WERI-Rb-1 (cell line): ENCODE data around the gene TRIP10.

ENCODE experiments used
- DNase-seq: peaks from one replicate; pipeline ENCODE4 v3.0.0-alpha.2; 2020
- H3K27ac ChIP-seq: fragments of 250-450 bp; sonication (Bioruptor Pico); 2 replicates; pipeline ENCODE4 v1.5.1; 2020; ENCODE audit warnings: mild to moderate bottlenecking, moderate library complexity
- H3K27me3 ChIP-seq: fragments of 250-450 bp; sonication (Bioruptor Pico); 2 replicates; pipeline ENCODE4 v1.5.1; 2021; ENCODE audit warnings: mild to moderate bottlenecking, low read depth, moderate library complexity; ENCODE audit not compliant: insufficient read depth, severe bottlenecking
- H3K36me3 ChIP-seq: fragments of 250-450 bp; sonication (Bioruptor Pico); 2 replicates; pipeline ENCODE4 v1.5.1; 2020; ENCODE audit warnings: mild to moderate bottlenecking, moderate library complexity
- H3K4me3 ChIP-seq: 2 replicates; pipeline ENCODE4 v1.5.1; 2011; ENCODE audit warnings: low read depth, mild to moderate bottlenecking, control low read depth, low read length
- H3K9me3 ChIP-seq: fragments of 250-450 bp; sonication (Bioruptor Pico); 2 replicates; pipeline ENCODE4 v1.5.1; 2021; ENCODE audit warnings: mild to moderate bottlenecking, moderate library complexity; ENCODE audit not compliant: severe bottlenecking
- CTCF ChIP-seq: IDR thresholded peaks from 2 replicates; pipeline ENCODE4 v1.5.1; 2011; ENCODE audit warnings: low read depth, mild to moderate bottlenecking, control low read depth, inconsistent platforms, low read length

The TRIP10 gene

GRCh38 chr19:6765738-6766356 lies 26.4 kb downstream of the TRIP10 start:
- Histone ChIP-seq H3K4me3 (no peak overlapping the region), H3K27me3 (peaks cover 14% of the 10 kb centered on the region), H3K9me3 (peaks cover 3% of the 10 kb centered on the region), H3K36me3 (no peaks in the 10 kb centered on the region), H3K27ac (no peak overlapping the region)
- DNase-seq = no peak
- TF ChIP-seq CTCF = no peak

- Histone ChIP-seq H3K4me3 (peak overlapping the region; percentile 36), H3K9me3 (no peaks in the 10 kb centered on the region), H3K27ac (no peak overlapping the region), H3K27me3 (peaks cover 14% of the 10 kb centered on the region), H3K36me3 (no peaks in the 10 kb centered on the region)
- DNase-seq = no peak
- no peak for TF ChIP-seq CTCF
These were observed 27.0 kb downstream of the TRIP10 start for GRCh38 chr19:6766357-6767080.

GRCh38 chr19:6767081-6767356 lies 27.5 kb downstream of the TRIP10 start:
- H3K27me3 ChIP-seq = peaks cover 14% of the 10 kb centered on the region
- H3K4me3 ChIP-seq = peak overlapping the region; percentile 36
- no peak overlapping the region for H3K27ac ChIP-seq
- no peak for DNase-seq
- H3K9me3 ChIP-seq = no peaks in the 10 kb centered on the region
- H3K36me3 ChIP-seq = no peaks in the 10 kb centered on the region
- no peak for TF ChIP-seq CTCF

GRCh38 chr19:6767357-6768235 lies 28.1 kb downstream of the TRIP10 start, which contains the start of gene SH2D3A:
TSS of gene SH2D3A (minus strand) at chr19:6767435. CDS start at chr19:6763748, 3,687 bp downstream.
- DNase-seq = peak; percentile 77
- H3K9me3 ChIP-seq = no peaks in the 10 kb centered on the region
- TF ChIP-seq CTCF = no peak
- peak within 1 kb of the TSS; percentile 36 for H3K4me3 ChIP-seq
- peaks cover 14% of the 10 kb centered on the region for H3K27me3 ChIP-seq
- H3K27ac ChIP-seq = no peak within 1 kb of the TSS
- H3K36me3 ChIP-seq = no peaks in the 10 kb centered on the region

GRCh38 chr19:6768236-6768785 lies 28.8 kb downstream of the TRIP10 start:
- Histone ChIP-seq H3K9me3 (no peaks in the 10 kb centered on the region), H3K27ac (no peak overlapping the region), H3K4me3 (no peak overlapping the region), H3K27me3 (peaks cover 14% of the 10 kb centered on the region), H3K36me3 (no peaks in the 10 kb centered on the region)
- TF ChIP-seq CTCF = no peak
- no peak for DNase-seq
